D721Med (cell line): ENCODE results near the gene ZNF76.

Source experiments
- DNase-seq: peaks from one replicate; pipeline ENCODE4 v3.0.0; 2011; ENCODE audit warnings: low spot score; ENCODE audit not compliant: insufficient read length
- FAIRE-seq: peaks from 2 replicates; lab custom pipeline; 2011; peaks lifted over from hg19 to GRCh38; lab: Jason Lieb, UNC
- TF ChIP-seq, protein P1 (sequence below): IDR thresholded peaks from 2 replicates; pipeline ENCODE4 v1.5.1; 2012; ENCODE audit warnings: mild to moderate bottlenecking, control low read depth; ENCODE audit not compliant: insufficient read depth; ENCODE audit errors: missing control alignments

Gene ZNF76

DNA sequence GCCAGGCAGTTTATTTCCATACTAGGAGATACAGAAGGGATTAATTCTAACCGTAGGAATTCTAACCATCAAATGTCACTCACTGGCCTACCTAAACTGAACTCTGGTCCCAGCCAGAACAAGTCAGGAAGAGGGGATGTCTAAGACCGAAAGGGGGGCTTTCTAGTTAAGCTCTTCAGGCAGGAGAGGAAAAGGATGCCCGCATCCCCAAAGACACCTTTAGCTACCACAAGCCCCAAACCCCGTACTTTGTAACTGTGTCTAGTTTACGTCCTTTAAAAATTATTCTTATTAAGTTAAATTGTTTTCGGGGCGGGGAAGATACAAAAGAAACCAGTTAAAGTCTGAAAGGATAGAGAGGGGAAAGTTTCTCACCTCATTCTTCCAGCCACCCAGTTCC lies 1.2 kb upstream of the ZNF76 start:
- FAIRE-seq: no peak
- no peak for DNase-seq
- TF ChIP-seq, protein P1, sequence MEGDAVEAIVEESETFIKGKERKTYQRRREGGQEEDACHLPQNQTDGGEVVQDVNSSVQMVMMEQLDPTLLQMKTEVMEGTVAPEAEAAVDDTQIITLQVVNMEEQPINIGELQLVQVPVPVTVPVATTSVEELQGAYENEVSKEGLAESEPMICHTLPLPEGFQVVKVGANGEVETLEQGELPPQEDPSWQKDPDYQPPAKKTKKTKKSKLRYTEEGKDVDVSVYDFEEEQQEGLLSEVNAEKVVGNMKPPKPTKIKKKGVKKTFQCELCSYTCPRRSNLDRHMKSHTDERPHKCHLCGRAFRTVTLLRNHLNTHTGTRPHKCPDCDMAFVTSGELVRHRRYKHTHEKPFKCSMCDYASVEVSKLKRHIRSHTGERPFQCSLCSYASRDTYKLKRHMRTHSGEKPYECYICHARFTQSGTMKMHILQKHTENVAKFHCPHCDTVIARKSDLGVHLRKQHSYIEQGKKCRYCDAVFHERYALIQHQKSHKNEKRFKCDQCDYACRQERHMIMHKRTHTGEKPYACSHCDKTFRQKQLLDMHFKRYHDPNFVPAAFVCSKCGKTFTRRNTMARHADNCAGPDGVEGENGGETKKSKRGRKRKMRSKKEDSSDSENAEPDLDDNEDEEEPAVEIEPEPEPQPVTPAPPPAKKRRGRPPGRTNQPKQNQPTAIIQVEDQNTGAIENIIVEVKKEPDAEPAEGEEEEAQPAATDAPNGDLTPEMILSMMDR: no peak

DNA sequence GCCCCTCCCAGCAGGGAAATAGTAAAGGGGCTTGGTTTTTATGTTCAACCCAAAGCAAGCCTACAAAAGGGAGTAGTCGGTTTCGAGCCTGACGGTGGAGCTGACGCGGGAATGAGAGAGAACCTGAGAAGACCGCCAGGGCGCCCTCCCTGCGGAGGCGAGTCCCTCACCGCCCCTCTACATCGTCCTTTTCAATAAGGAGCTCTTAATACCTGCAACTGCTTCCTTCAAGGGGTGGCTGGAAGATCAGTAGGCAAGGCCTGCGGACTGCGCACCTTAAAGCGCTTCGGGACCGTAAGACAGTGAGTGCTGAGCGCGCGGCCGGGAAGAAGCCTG lies 709 bp upstream of the ZNF76 start:
- DNase-seq (no peak), FAIRE-seq (no peak)
- TF ChIP-seq, protein P1: no peak

DNA sequence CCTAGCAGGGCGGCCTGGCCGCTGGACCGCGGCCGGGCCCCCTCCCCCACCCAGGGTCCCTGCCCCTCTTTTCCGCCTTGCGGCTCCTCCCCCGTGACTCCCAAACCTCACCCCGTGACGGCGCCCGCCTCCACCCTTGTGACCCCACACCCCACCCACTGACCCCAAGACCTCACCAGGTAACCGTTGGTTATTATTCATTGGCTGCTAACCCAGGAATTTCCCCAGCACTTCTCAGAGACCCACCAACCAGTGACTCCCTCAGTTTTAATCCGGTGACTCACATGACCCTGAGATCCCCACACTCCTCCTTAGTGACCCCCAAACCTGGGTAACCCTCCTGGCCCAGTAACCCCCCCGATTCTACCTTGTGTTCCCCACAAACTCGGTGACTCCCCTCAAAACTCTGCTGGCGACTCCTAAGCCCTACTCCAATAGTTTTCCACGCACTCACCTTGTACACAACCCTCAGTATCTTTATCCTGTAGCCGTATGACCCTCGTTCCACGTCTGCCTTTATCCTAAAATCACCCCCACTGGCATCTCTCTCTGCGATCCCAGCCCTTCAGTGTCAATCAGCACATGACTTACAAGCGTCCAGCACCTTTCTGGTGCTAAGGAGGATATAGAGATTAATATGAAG lies 534 bp downstream of the ZNF76 start:
- no peak for FAIRE-seq
- TF ChIP-seq, protein P1: no peak
- no peak for DNase-seq

DNA sequence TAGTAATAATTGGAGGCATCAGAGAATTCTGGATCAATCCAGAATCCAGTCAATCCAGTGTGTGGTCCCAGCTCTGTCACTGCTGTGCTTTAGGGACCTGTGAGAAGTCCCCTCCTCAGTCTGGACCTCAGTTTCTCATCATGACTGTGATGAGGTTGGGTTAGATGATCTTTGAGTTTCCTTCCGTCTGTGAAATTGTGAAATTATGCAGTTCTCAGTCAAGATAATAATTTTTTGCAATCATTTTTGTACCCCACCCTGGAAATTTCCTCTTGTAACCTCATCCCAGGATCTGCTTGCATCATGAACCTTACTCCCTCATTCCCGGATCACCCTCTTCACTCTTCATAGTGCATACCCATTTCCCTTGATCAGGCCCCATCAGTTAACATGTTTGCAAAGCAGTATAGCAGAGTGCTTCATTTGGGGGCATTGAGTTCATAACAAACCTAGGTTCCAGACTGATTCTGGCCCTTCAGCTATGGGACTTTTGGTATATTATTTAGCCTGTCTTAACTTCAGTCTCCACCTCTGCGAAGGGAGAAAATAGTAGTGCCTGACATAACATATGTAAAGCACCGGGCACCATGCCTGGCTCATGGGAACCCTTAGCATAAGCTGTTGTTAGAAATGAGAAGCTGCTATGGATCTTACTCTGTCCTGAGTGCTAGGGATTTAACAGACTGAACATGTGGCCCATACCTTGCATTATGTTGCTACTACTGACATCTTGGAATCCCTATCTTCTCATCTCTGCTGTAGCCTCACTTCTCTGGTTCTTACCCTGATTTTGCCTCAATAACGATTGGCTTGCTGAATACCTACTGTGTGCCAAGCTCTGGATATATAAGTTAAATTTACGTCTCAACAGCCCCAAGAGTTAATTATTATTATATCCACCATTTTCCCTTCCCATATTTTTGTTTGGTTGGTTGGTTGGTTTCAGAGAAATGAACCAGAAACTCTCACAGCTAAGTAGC lies 1.3 kb downstream of the ZNF76 start:
- DNase-seq: no peak
- TF ChIP-seq, protein P1: no peak
- no peak for FAIRE-seq

DNA sequence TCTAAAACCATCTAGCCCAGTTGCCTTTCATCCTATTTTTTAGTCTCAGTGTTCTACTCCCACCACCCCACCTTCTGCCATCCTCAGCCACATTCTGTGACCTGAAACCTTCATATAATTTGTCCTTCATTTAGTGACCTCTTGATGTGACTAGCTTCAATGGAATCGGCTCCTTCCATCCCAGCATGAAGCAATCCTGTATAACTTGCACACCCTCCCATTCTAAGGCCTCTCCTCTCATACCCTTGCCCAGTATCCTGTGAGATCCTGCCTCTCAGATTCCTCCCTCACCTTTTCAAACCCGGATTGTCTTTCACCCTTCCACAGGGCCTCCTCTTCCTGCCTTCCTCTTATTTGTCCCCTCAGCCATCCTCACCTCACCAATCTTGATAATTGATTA lies 3.1 kb downstream of the ZNF76 start:
- DNase-seq: no peak
- FAIRE-seq: no peak
- TF ChIP-seq, protein P1: no peak

DNA sequence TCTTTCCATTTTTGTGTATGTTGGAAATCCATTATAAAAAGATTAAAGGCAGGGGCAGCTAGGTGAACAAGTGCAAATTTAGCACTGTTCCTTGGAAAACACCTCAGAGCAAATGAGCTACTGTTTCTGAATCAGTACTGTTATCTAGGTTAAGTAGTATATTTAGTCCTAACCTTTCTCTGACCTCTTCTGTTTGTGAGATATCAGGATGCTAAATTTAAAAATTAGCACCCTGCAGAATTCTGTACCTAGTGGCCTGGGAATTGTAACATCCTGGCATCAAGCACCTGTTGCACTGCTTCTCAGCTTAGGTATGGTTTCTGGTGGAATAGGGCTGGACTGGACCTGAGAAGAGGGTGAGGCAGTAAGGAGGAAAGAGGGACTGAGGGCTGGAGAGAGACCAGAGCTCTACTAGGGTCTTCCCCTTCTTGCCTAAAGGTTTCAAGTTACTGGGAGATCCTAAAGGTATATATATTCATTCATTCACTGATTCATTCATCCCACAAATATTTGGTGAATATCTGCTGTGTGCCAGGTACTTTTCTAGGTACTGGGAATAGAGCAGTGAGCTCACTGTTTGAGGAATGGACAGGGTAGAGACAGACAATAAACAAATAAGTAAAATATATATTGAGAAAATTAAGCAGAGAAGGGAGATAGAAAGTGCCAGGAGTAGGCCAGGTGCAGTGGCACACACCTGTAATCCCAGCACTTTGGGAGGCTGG lies 5.2 kb downstream of the ZNF76 start:
- TF ChIP-seq, protein P1: no peak
- DNase-seq (no peak), FAIRE-seq (no peak)
